ENCODE measurements around the gene LCP1.

The LCP1 gene

GRCh38 chr13:46097663-46098062, 84.3 kb downstream of the LCP1 start:
- no peak for DNase-seq

GRCh38 chr13:46097015-46097414, 85.0 kb downstream of the LCP1 start:
- no peak for DNase-seq

DNA sequence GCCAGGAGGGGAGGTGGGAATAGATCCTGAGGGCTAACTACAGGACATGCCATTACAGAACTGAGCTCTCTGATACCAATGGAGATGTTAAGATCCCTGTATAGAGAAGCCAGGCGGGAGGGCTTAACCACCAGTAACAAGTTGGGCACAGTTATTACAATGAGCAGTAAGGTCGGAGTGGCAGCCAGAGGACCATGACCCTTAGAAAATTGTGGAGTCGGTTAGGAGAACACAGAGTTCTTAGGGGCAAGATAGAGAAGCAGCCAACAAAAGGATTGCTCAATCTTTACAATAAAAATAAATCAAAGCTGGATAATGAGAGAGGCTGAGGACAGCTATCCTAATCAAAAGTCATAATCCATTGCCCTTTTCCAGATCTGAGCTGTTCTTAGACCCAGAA, 87.5 kb downstream of the LCP1 start:
- DNase-seq, result no peak

DNA sequence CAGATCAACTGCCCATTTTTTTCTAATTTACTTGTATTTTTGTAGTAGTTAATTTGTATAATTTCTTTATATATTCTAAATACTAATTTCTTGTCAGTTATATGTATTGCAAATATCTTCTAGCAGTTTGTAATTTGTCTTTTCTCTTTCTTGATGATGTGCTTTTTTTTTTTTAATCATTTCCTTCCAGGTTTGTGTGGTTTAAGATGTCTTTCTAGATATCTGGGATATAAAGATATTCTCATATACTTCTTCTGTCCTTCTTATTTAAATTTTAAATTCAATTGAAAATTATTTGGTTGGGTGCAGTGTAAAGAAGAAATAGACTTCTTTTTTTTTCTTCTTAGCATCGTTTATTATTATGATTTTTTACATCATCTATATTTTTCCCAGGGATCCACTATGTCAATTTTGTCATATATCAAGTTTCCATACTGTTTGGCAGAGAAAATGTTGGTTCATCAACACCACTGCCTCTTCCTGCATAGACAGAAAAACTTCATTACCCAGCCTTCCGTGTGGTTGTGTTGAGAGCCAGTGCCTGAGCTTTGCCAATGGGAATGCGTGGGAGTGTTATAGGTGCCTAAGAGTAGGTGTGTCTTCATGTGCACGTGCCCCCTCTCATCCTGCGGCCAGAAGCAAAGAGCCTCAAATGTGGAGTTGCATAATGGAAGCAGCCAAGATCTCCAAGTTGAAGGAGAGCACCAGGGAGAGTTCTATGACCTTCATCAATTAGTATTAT, 93.0 kb downstream of the LCP1 start:
- DNase-seq, result no peak

DNA sequence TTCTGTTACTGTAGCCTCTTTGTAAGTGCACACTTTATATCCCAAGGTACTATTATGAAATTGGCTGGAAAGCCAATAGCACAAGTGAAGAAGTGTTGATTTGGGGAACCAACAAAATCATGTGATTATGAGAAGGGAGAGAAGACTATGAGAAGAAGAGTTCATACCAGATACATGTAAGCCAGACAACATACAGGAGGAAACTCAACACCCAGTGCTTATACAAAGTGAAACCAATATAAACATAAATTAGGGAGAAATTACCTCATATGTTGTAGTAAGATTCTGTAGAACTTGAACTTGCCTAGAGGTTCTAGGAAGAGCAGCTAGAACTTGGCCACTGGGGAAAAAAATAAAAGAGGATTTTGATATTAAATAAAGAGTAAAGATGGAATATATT, 94.5 kb downstream of the LCP1 start:
- no peak for DNase-seq

GRCh38 chr13:46086985-46087384, 95.0 kb downstream of the LCP1 start:
- DNase-seq, result no peak

DNA sequence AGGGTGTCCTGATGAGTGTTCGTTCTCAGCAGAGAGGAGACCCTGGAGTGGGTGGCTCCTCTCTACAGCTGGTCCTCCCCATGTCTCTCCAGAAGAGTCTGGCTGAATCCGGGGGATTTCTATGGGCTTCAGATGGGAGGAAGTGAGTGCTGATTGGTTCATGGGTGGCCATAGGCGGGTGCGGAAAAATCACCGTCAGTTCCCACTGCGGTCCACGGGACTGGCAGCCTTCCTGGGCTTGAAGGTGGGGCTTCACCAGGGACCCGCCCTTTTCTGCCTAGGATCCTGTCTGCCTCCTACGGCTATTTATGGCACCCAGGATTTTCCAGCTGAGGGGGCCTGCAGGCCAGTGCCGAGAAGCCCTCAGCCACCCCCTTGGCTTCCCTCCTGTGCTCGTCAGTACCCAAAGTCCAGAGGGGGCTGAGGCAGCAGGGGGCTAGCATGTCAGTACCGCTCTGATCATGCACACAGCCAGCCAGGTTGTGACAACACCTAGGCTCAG, 95.5 kb downstream of the LCP1 start:
- no peak for DNase-seq

GRCh38 chr13:46085737-46086136, 96.2 kb downstream of the LCP1 start:
- no peak for DNase-seq

DNA sequence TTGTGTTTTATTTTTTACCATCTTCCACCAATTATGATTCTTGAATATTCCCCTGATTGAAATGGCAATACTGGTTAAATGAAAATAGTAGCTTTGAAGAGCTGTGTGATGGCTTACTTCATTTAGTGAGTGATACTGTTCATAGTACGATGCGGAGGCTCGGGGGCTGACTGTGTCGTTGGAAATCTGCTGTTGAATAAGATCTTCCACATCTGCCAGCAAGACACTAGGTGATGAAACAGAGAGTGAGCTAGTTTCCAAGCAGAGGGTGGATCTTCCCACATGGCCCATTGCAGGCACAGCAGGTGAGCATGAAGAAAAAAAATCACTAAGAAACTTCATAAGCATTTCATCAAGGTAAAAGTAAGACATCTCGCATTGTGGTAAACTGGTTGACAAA, 99.7 kb downstream of the LCP1 start:
- DNase-seq, result no peak

- no peak for DNase-seq
These were observed 102.2 kb downstream of the LCP1 start for GRCh38 chr13:46079770-46080169.

GRCh38 chr13:46077265-46077664, 104.7 kb downstream of the LCP1 start:
- no peak for DNase-seq

DNA sequence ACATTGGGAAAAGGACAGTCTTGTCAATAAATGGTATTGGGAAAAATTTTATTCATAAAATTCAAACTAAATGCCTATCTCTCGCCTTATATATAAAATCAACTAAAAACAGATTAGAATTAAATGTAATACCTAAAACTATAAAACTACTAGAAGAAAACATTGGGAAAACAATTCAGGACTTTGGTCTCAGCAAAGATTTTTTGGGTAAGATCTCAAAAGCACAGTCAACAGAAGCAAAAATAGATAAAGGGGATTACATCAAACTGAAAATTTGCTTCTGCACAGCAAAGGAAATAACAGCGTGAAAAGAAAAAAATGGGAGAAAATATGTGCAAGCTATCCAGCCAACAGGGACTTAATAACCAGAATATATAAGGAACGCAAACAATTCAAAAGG, 105.2 kb downstream of the LCP1 start:
- DNase-seq, result no peak

Measured in activated CD4-positive, alpha-beta T cell treated with anti-CD3 and anti-CD28 coated beads, Interleukin-2, amount 50 U/mL, for 4 hours (primary cell).